Activated CD4-positive, alpha-beta T cell treated with anti-CD3 and anti-CD28 coated beads for 36 hours (primary cell): ENCODE measurements around the gene B4GAT1. TPM values are rescaled to one million over a fixed set of nuclear protein-coding genes. Genes with fewer than 3 reads are reported as not detected.
"Not testable (repeated sequence)": the region's sequence is repeated elsewhere in the genome, so short reads cannot be mapped to it uniquely, and the experiment has no call there.

Experiments
- ATAC-seq: fragments of 200-7000 bp; cut with Tn5 transposase; one replicate; pipeline ENCODE4 v1.10.0; 2021; ENCODE audit warnings: mild to moderate bottlenecking, moderate library complexity
- CTCF ChIA-PET: fragments of 350-600 bp; sonication (Branson Sonifier 250); formaldehyde crosslinking; loops from one replicate; lab custom pipeline; 2021; ENCODE audit warnings: antibody characterized with exemption; lab: Charles Lee
- POLR2A ChIA-PET: fragments of 350-600 bp; sonication (Branson Sonifier 250); formaldehyde crosslinking; loops from one replicate; lab custom pipeline; 2021; ENCODE audit warnings: antibody characterized with exemption, inconsistent platforms; lab: Charles Lee
- DNase-seq: peaks from one replicate; pipeline ENCODE4 v3.0.0-alpha.2; 2020
- H3K27ac Mint-ChIP-seq: one replicate; pipeline ENCODE4 v1.8.0; 2021; ENCODE audit warnings: mixed read lengths
- H3K27me3 Mint-ChIP-seq: one replicate; pipeline ENCODE4 v1.8.0; 2021; ENCODE audit warnings: mixed read lengths
- H3K36me3 Mint-ChIP-seq: one replicate; pipeline ENCODE4 v1.8.0; 2021; ENCODE audit warnings: low read depth, mixed read lengths
- H3K4me1 Mint-ChIP-seq: one replicate; pipeline ENCODE4 v1.8.0; 2021; ENCODE audit warnings: mixed read lengths
- H3K4me3 Mint-ChIP-seq: one replicate; pipeline ENCODE4 v1.8.0; 2021; ENCODE audit warnings: mild to moderate bottlenecking, moderate library complexity, mixed read lengths
- H3K9me3 Mint-ChIP-seq: one replicate; pipeline ENCODE4 v1.8.0; 2021; ENCODE audit warnings: low read depth, mixed read lengths
- intact Hi-C, 2 experiments: fragments of 100-400 bp; cut with DNase I in 1 of 2; cut with micrococcal nuclease in 1 of 2; formaldehyde crosslinking; loops; one replicate each; pipeline versions ENCODE4 v1.14.2 to v1.15.1; 2022 to 2024; cut with DNase I, micrococcal nuclease
- total RNA-seq, 2 experiments: library from RNA; stranded (reverse); gene quantifications; one replicate each; pipeline ENCODE4 v1.2.3, GENCODE V29; 2021

B4GAT1 gene
- total RNA-seq, 2 experiments from 2014 or later = 6.0 to 8.5 TPM

GRCh38 chr11:66363187-66363601 lies 15.8 kb upstream of the B4GAT1 start:
- ChIA-PET POLR2A (interaction anchor here (0.7 kb wide), 1 partner anchor 1911 kb away, joined by 8 read pairs; no protein-coding TSS in a partner anchor), CTCF (interaction anchor here (0.6 to 3.2 kb wide), 13 partner anchors 8 to 479 kb away, joined by 3 to 20 read pairs (median 3); partner anchors contain the start of genes B4GAT1, BRMS1 and MRPL11)
- intact Hi-C loops = no loop called here
- ATAC-seq (no peak), DNase-seq (no peak)
- Mint-ChIP-seq H3K4me3 (no peak overlapping the region), H3K9me3 (no peaks in the 10 kb centered on the region), H3K27me3 (no peaks in the 10 kb centered on the region), H3K27ac (no peak overlapping the region), H3K4me1 (no peaks in the 10 kb centered on the region), H3K36me3 (peaks cover 23% of the 10 kb centered on the region)

- H3K27ac Mint-ChIP-seq = no peak overlapping the region
- intact Hi-C loops = no loop called here
- no peak overlapping the region for H3K4me3 Mint-ChIP-seq
- no peaks in the 10 kb centered on the region for H3K27me3 Mint-ChIP-seq
- ATAC-seq (no peak), DNase-seq (no peak)
- CTCF ChIA-PET = interaction anchor here (0.7 to 3.2 kb wide), 8 partner anchors 10 to 76 kb away, joined by 3 to 20 read pairs (median 6); partner anchors contain the start of genes B4GAT1 and MRPL11
- H3K9me3 Mint-ChIP-seq = no peaks in the 10 kb centered on the region
- H3K36me3 Mint-ChIP-seq = peaks cover 21% of the 10 kb centered on the region
- H3K4me1 Mint-ChIP-seq = no peaks in the 10 kb centered on the region
- POLR2A ChIA-PET = interaction anchor here (0.7 kb wide), 1 partner anchor 16 kb away, joined by 3 read pairs; no protein-coding TSS in a partner anchor
These were observed 15.2 kb upstream of the B4GAT1 start for GRCh38 chr11:66362481-66363147.

- no peak for ATAC-seq
- ChIA-PET POLR2A (no interaction called here), CTCF (interaction anchor here (0.5 to 1.0 kb wide), 4 partner anchors 13 to 319 kb away, joined by 3 to 5 read pairs (median 3); no protein-coding TSS in a partner anchor)
- no peak for DNase-seq
- no peak overlapping the region for H3K4me3 Mint-ChIP-seq
- peaks cover 21% of the 10 kb centered on the region for H3K36me3 Mint-ChIP-seq
- no peaks in the 10 kb centered on the region for H3K27me3 Mint-ChIP-seq
- no peaks in the 10 kb centered on the region for H3K4me1 Mint-ChIP-seq
- H3K9me3 Mint-ChIP-seq = no peaks in the 10 kb centered on the region
- intact Hi-C loops = no loop called here
- H3K27ac Mint-ChIP-seq = no peak overlapping the region
These were observed 14.1 kb upstream of the B4GAT1 start for GRCh38 chr11:66361502-66361941.

- ChIA-PET CTCF (no interaction called here), POLR2A (no interaction called here)
- intact Hi-C loops = no loop called here
- ATAC-seq (no peak), DNase-seq (no peak)
- H3K27me3 Mint-ChIP-seq = no peaks in the 10 kb centered on the region
- no peak overlapping the region for H3K27ac Mint-ChIP-seq
- peaks cover 19% of the 10 kb centered on the region for H3K36me3 Mint-ChIP-seq
- H3K4me3 Mint-ChIP-seq = no peak overlapping the region
- no peaks in the 10 kb centered on the region for H3K9me3 Mint-ChIP-seq
- H3K4me1 Mint-ChIP-seq = no peaks in the 10 kb centered on the region
These were observed 13.1 kb upstream of the B4GAT1 start for GRCh38 chr11:66360406-66361073.

GRCh38 chr11:66359662-66360087 lies 12.2 kb upstream of the B4GAT1 start:
- H3K27me3 Mint-ChIP-seq = no peaks in the 10 kb centered on the region
- H3K36me3 Mint-ChIP-seq = peaks cover 17% of the 10 kb centered on the region
- no peaks in the 10 kb centered on the region for H3K4me1 Mint-ChIP-seq
- ChIA-PET CTCF (no interaction called here), POLR2A (no interaction called here)
- no peaks in the 10 kb centered on the region for H3K9me3 Mint-ChIP-seq
- DNase-seq = no peak
- H3K27ac Mint-ChIP-seq = no peak overlapping the region
- ATAC-seq = no peak
- intact Hi-C loops = no loop called here
- no peak overlapping the region for H3K4me3 Mint-ChIP-seq

- intact Hi-C loops, H3K36me3 Mint-ChIP-seq, POLR2A ChIA-PET, H3K27ac Mint-ChIP-seq, H3K9me3 Mint-ChIP-seq, H3K4me3 Mint-ChIP-seq, H3K27me3 Mint-ChIP-seq, ATAC-seq: not testable (repeated sequence)
- CTCF ChIA-PET = interaction anchor here (1.0 to 5.0 kb wide), 4 partner anchors 14 to 67 kb away, joined by 3 to 20 read pairs (median 4); partner anchors contain the start of gene SLC29A2
- DNase-seq = peak; percentile 2
- peaks cover 18% of the 10 kb centered on the region for H3K4me1 Mint-ChIP-seq
These were observed 3.3 kb upstream of the B4GAT1 start for GRCh38 chr11:66350560-66351235.

GRCh38 chr11:66349084-66349386 lies 1.6 kb upstream of the B4GAT1 start:
- Mint-ChIP-seq H3K27ac (no peak overlapping the region), H3K36me3 (peaks cover 7% of the 10 kb centered on the region), H3K9me3 (no peaks in the 10 kb centered on the region), H3K4me3 (peak overlapping the region; percentile 85), H3K27me3 (peaks cover 3% of the 10 kb centered on the region), H3K4me1 (peaks cover 28% of the 10 kb centered on the region)
- intact Hi-C loops = loop anchor here in 1 of 2 experiments (5.0 kb wide), 2 partner anchors 277 to 328 kb away; partner anchors contain the start of genes PACS1 and RBM4B
- ChIA-PET POLR2A (no interaction called here), CTCF (interaction anchor here (0.6 to 5.0 kb wide), 2 partner anchors 15 to 40 kb away, joined by 3 to 20 read pairs; no protein-coding TSS in a partner anchor)
- DNase-seq (no peak), ATAC-seq (no peak)

GRCh38 chr11:66346476-66347424 lies 679 bp downstream of the B4GAT1 start:
- POLR2A ChIA-PET = interaction anchor here (0.6 kb wide), 1 partner anchor 15 kb away, joined by 3 read pairs; no protein-coding TSS in a partner anchor
- intact Hi-C loops = loop anchor here (1.0 to 5.0 kb wide), 5 partner anchors 34 to 772 kb away; partner anchors contain the start of genes KDM2A (in 1 of the 2), PACS1 (in 1 of the 2), RBM4B (in 1 of the 2) and SF3B2 (in 1 of the 2)
- Mint-ChIP-seq H3K4me1 (peaks cover 42% of the 10 kb centered on the region), H3K27me3 (peaks cover 3% of the 10 kb centered on the region), H3K27ac (peak overlapping the region; percentile 80), H3K36me3 (peaks cover 11% of the 10 kb centered on the region), H3K9me3 (no peaks in the 10 kb centered on the region), H3K4me3 (peak overlapping the region; percentile 93)
- DNase-seq = no peak
- CTCF ChIA-PET = interaction anchor here (0.6 to 5.0 kb wide), 6 partner anchors 18 to 284 kb away, joined by 3 to 20 read pairs (median 8); partner anchors contain the start of gene SLC29A2
- no peak for ATAC-seq

- CTCF ChIA-PET = interaction anchor here (1.1 to 2.6 kb wide), 8 partner anchors 11 to 486 kb away, joined by 3 to 12 read pairs (median 6); partner anchors contain the start of gene SLC29A2
- peak; percentile 11 for ATAC-seq
- peak overlapping the region; percentile 93 for H3K4me3 Mint-ChIP-seq
- H3K4me1 Mint-ChIP-seq = peaks cover 45% of the 10 kb centered on the region
- intact Hi-C loops = loop anchor here (1.0 to 5.0 kb wide), 11 partner anchors 9 to 632 kb away; partner anchors contain the start of genes DPP3 (in 1 of the 2), KAT5 (in 1 of the 2), PACS1 (in 1 of the 2) and PELI3 (in 1 of the 2)
- peaks cover 16% of the 10 kb centered on the region for H3K36me3 Mint-ChIP-seq
- H3K9me3 Mint-ChIP-seq = no peaks in the 10 kb centered on the region
- DNase-seq = no peak
- H3K27ac Mint-ChIP-seq = peak overlapping the region; percentile 90
- POLR2A ChIA-PET = interaction anchor here (0.8 kb wide), 1 partner anchor 27 kb away, joined by 3 read pairs; the partner anchor contains the start of gene SLC29A2
- peaks cover 3% of the 10 kb centered on the region for H3K27me3 Mint-ChIP-seq
These were observed 2.1 kb downstream of the B4GAT1 start for GRCh38 chr11:66345316-66345649.
